Left hindlimb (tissue), 1 donor: Measurements from ENCODE around the gene SPTLC2.
"Not testable (repeated sequence)": the region's sequence is repeated elsewhere in the genome, so short reads cannot be mapped to it uniquely, and the experiment has no call there.

Experiments
- DNase-seq: peaks from one replicate; pipeline ENCODE4 v3.0.0-alpha.2; 2018

Gene SPTLC2

GRCh38 chr14:77622366-77622961, 6.0 kb upstream of the SPTLC2 start:
- no peak for DNase-seq

DNA sequence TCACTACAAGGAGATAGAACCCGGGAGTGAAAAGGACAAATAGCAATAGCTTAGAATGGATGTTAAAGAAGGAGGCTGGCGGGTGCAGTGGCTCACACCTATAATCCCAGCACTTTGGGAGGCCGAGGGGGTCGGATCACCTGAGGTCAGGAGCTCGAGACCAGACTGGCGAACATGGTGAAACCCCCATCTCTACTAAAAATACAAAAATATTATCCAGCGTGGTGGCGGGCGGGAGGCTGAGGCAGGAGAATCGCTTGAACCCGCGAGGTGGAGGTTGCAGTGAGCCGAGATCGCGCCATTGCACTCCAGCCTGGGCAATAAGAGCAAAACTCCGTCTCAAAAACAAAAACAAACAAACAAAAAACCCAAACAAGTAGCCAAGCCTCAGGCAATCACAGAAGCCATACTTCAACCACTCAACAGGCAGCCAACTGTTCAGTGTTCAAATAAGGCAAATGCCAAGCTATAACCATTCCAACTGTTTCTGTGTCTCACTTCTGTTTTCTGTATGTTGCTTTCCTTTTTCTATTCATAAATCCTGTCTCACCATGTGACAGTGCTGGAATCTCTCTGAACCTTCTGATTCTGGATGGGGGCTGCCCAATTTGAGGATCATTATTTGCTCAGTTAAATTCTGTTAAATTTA, 3.9 kb upstream of the SPTLC2 start:
- DNase-seq: no peak

- no peak for DNase-seq
These were observed 2.0 kb upstream of the SPTLC2 start for GRCh38 chr14:77618381-77618970.

GRCh38 chr14:77616133-77616453, 344 bp downstream of the SPTLC2 start:
- peak; percentile 48 for DNase-seq

DNA sequence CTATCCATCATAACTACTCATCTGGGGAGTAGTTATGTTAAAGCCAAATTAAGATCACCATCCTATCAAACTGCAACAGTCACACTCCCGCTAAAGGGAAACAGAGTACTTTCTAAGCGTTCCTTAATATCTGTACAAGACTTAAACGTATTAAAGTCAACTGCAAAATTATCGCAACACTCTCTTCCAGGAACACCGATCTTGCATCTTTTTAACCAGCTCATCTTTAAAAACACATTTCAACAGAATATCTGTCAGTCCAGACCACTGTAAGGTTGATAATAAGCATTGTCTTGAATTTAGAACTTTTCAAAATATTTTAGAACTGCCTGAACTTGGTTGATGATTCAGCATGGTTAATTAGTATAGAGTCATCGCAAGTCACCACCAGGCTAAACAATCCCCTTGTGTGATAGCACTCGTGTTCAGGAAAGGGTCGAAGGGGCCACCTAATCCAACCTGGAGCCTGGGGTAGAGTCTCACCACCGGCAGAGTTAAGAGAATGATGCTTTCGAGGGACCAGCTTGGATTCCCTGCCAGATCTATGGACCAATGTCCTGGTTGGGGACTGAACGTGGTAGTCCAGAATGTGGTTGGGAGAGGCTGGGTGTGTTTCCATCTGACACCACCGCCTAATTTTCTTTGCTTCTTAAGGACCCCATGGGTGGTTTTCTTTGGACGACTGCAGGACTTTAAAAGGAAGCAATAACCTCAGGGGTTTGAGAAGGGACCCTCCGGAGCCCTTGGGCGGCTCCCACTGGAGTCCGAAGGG, 890 bp downstream of the SPTLC2 start:
- no peak for DNase-seq

DNA sequence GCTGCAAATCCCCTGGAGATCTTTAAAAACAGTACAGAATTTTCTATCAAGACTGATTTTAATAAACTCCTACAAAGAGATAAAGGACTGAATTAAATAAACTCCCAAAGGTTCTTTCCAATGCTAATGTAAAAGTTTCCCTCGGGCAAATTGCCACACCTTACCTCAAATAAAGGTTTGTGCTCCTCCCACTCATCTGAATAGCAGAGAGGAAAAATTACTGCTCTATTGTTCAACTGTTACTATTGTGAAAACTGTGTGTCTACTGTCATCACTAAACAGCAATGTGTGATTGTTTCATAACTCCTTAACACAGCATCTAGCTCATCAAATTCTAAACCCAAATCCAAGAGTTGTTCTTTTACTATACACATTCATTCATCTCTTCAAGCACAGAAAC, 3.2 kb downstream of the SPTLC2 start:
- DNase-seq: no peak

- no peak for DNase-seq
These were observed 4.3 kb downstream of the SPTLC2 start for GRCh38 chr14:77612011-77612620.

GRCh38 chr14:77610553-77610952, 5.9 kb downstream of the SPTLC2 start:
- DNase-seq: no peak

DNA sequence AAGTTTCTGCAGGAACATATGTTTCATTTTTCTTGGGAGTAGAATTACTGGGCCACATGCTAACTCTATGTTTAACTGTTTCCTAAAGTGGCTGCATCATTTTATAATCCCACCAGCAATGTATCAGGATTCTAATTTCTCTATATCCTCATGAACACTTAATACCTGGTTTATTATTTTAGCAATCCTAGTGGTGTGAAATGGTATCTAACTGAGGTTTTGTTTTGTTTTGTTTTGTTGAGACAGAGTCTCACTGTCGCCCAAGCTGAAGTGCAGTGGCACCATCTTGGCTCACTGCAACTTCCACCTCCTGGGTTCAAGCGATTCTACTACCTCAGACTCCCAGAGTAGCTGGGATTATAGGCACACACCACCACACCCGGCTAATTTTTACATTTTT, 6.5 kb downstream of the SPTLC2 start:
- no peak for DNase-seq

DNA sequence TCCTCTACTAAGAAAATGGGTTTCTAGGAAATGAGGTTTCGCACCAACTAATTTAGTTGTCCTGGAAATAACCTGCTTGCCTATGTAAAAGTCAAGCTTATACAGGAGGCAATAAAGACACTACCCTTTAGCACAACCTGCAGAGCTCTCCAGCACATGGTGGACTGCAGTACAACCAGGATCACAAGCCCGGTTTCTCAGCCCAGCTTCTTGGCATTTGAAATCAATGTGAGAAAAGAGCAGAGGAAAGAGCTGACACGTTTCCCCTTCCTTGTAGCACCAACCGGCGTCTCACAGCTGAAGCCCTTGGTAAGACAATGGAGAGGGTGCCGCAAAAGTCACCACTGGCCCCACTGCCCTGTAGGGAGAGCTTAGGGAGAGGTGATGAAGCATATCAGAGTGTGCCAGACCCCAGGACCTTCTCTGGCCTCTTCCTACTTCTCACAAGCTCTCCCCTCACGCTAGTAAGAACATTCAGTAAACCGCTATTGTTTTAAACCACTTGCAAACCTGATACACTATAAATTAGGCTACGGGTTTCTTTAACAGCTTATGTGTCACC, 8.6 kb downstream of the SPTLC2 start:
- DNase-seq: no peak

DNA sequence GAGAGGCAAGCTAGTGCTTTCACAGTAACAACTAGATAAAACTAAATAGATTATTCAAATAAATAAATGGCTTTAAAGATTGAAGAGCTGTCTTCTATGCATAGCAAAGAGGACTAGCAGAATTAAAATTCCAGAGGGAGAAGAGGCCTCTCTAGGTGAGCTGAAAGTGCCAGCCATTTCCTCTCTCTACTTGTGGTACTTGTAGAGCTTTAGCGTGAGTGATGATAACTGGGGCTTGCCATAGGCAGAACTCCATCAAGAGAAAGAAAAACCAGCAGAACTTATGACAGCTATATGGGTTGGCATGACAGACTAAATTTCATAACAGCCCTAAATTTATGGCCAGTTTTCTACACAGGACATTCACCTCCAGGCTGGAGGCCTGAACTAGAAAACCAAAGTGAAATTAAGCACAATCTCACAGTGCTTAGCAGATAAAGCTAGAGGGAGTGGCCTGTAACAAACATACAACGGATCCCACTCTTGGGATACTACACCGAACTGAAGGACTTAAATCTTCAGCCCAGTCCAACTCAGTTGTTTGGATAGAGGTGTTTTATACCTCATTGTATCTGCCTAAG, 11.0 kb downstream of the SPTLC2 start:
- no peak for DNase-seq

GRCh38 chr14:77603654-77604255, 12.7 kb downstream of the SPTLC2 start:
- DNase-seq: no peak

DNA sequence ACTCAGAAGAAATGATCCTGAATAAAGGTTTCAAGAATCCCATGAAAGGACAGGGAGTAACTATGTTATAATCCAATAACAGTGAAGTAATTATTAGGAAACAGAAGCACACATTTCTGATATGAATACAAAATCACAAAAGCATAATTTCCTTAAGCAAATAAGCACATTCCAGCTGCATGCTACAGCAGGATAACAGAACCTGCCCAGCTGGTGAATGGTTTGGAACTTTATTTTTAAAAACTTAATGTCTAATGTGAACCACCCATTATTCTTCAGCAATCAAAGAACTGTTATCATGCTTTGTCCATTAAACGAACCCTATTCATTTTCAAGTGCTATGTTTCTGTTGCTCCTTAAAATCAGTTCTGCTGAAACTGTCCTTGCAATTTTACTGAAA, 13.4 kb downstream of the SPTLC2 start:
- DNase-seq: no peak

GRCh38 chr14:77601846-77602619, 14.4 kb downstream of the SPTLC2 start:
- DNase-seq: no peak

- no peak for DNase-seq
These were observed 16.5 kb downstream of the SPTLC2 start for GRCh38 chr14:77599889-77600288.

DNA sequence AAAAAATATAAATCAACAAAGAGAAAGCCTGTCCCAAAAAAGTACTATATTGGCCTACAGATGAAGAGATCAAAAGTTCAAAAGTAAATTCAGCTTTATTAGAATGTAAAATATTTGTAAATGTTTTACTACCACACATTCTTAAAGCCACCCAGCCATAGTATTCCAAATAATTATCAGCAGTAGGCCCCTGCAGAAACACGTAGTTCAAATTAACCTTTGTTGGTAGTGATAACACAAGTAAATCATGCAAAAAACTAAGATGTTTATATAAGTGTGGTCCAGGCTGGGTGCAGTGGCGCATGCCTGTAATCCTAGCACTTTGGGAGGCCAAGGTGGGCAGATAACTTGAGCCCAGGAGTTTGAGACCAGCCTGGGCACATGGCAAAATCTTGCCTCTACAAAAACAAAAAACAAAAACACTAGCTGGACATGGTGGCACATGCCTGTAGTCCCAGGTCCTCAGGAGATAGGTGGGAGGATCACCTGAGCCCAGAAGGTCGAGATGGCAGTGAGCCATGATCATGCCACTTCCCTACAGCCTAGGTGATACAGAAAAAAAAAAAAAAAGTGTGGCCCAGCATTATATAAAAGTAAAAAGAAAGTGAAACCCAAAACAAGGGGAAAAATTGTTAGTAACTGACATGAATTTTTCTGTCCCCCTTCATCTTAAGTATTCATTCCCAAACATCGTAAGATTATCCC, 17.9 kb downstream of the SPTLC2 start:
- DNase-seq: no peak

GRCh38 chr14:77593501-77593961, 22.9 kb downstream of the SPTLC2 start:
- DNase-seq: no peak

DNA sequence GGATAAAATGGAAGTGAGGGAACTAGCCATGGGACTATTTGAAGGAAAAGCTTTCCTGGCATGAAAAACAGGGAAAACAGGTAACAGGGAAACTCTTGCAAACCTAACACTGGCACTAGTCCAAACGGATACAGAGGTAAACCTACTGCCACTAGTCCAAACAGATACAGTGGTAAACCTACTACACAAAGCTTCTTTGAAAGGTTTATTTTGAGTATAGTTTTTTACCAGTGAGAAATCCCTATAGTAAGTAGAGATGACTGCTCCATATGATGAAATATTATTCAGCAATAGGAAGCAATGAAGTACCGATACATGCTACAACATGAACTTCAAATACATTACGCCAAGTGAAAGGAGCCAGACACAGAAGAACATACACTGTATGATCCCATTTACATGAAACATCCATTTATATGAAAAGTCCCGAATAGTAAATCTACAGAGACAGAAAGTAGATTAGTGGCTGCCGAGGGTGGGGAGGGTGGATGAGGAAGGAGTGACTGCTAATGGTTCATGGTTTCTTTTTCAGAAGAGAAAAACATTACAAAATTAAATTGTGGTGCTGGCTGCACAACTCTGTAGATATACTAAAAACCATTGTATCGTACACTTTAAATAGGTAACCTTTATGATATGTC, 25.5 kb downstream of the SPTLC2 start:
- DNase-seq: no peak

GRCh38 chr14:77589099-77589498, 27.3 kb downstream of the SPTLC2 start:
- no peak for DNase-seq

DNA sequence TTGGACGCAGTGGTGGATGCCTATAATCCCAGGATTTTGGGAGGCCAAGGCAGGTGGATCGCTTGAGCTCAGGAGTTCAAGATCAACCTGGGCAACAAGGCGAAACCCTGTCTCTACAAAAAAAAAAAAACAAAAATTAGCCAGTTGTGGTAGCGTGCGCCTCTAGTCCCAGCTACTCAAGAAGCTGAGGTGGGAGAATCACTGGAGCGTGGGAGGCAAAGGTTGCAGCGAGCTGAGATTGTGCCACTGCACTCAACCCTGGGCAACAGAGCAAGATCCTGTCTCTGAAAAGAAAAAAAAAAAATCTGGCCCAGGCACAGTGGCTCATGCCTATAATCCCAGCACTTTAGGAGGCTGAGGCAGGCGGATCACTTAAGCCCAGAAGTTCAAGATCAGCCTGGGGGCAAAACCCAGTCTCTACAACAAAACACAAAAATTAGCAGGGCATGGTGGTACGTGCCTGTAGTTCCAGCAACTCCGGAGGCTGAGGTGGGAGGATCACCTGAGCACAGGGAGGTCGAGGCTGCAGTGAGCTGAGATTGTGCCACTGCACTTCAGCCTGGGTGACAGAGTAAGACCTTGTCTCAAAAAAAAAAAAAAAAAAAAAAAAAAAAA, 27.9 kb downstream of the SPTLC2 start:
- DNase-seq: not testable (repeated sequence)
